HepG2 (cell line): ENCODE results near the gene IQGAP2. TPM values are rescaled to one million over a fixed set of nuclear protein-coding genes. Genes with fewer than 3 reads are reported as not detected.

Experiments used
- ATAD3A ChIP-seq: sonication (generic); formaldehyde crosslinking; IDR thresholded peaks from 2 replicates; pipeline ENCODE4 v1.4.0; 2020; ENCODE audit warnings: missing genetic modification reagents
- ATF6 ChIP-seq: sonication (generic); formaldehyde crosslinking; conservative IDR thresholded peaks from 2 replicates; pipeline ENCODE4 v1.4.0; 2020; ENCODE audit warnings: missing genetic modification reagents
- BHLHE40 ChIP-seq: IDR thresholded peaks from 2 replicates; pipeline ENCODE4 v1.6.1; 2011; ENCODE audit warnings: low read length, improper control_type of control experiment
- HDAC1 ChIP-seq: sonication (generic); formaldehyde crosslinking; IDR thresholded peaks from 2 replicates; pipeline ENCODE4 v1.5.1; 2020; ENCODE audit warnings: mild to moderate bottlenecking, missing genetic modification reagents
- IKZF4 ChIP-seq: sonication (generic); formaldehyde crosslinking; IDR thresholded peaks from 2 replicates; pipeline ENCODE4 v1.5.1; 2020; ENCODE audit warnings: borderline replicate concordance, mild to moderate bottlenecking, low read depth, missing genetic modification reagents; ENCODE audit errors: not compliant biosample characterization
- MYPOP ChIP-seq: sonication (generic); formaldehyde crosslinking; IDR thresholded peaks from 2 replicates; pipeline ENCODE4 v1.8.1; 2023; ENCODE audit warnings: mild to moderate bottlenecking, moderate library complexity, missing genetic modification reagents
- NCOA2 ChIP-seq: sonication (generic); formaldehyde crosslinking; IDR thresholded peaks from 2 replicates; pipeline ENCODE4 v1.8.0; 2022; ENCODE audit warnings: inconsistent platforms
- NFRKB ChIP-seq: fragments of 450-650 bp; IDR thresholded peaks from 2 replicates; pipeline ENCODE4 v1.6.1; 2017
- NFYB ChIP-seq: sonication (generic); formaldehyde crosslinking; IDR thresholded peaks from 2 replicates; pipeline ENCODE4 v1.4.0; 2020; ENCODE audit warnings: missing genetic modification reagents
- PAWR ChIP-seq: sonication (generic); formaldehyde crosslinking; IDR thresholded peaks from 2 replicates; pipeline ENCODE4 v1.4.0; 2020; ENCODE audit warnings: missing genetic modification reagents, mild to moderate bottlenecking, borderline replicate concordance
- RNF2 ChIP-seq: fragments of 450-650 bp; conservative IDR thresholded peaks from 2 replicates; pipeline ENCODE4 v1.6.1; 2016; ENCODE audit warnings: low read depth
- RXRA ChIP-seq: sonication (generic); formaldehyde crosslinking; IDR thresholded peaks from 2 replicates; pipeline ENCODE4 v1.5.1; 2020; ENCODE audit warnings: missing genetic modification reagents
- SAP130 ChIP-seq: IDR thresholded peaks from 2 replicates; pipeline ENCODE4 v1.6.1; 2016; ENCODE audit warnings: low read depth
- SIN3A ChIP-seq: IDR thresholded peaks from 2 replicates; pipeline ENCODE4 v1.6.1; 2011; ENCODE audit warnings: low read depth, mild to moderate bottlenecking, control low read depth, low read length, borderline replicate concordance
- SKI ChIP-seq: fragments of 450-650 bp; IDR thresholded peaks from one replicate; pipeline ENCODE4 v1.6.1; 2018; ENCODE audit warnings: mild to moderate bottlenecking; ENCODE audit not compliant: partially characterized antibody
- SSRP1 ChIP-seq: IDR thresholded peaks from 2 replicates; pipeline ENCODE4 v1.6.1; 2016; ENCODE audit warnings: control low read depth
- ZBTB20 ChIP-seq: sonication (generic); formaldehyde crosslinking; IDR thresholded peaks from 2 replicates; pipeline ENCODE4 v1.8.1; 2023; ENCODE audit warnings: missing genetic modification reagents, low read depth, mild to moderate bottlenecking, borderline replicate concordance
- ZFP41 ChIP-seq: sonication (generic); formaldehyde crosslinking; IDR thresholded peaks from 2 replicates; pipeline ENCODE4 v1.4.0; 2020; ENCODE audit warnings: mild to moderate bottlenecking, missing genetic modification reagents, borderline replicate concordance
- ZNF17 ChIP-seq: sonication (generic); formaldehyde crosslinking; IDR thresholded peaks from 2 replicates; pipeline ENCODE4 v1.5.0; 2020; ENCODE audit warnings: mild to moderate bottlenecking, missing genetic modification reagents
- ZNF225 ChIP-seq: sonication (generic); formaldehyde crosslinking; IDR thresholded peaks from 2 replicates; pipeline ENCODE4 v1.4.0; 2020; ENCODE audit warnings: mild to moderate bottlenecking, missing genetic modification reagents
- ZNF414 ChIP-seq: sonication (generic); formaldehyde crosslinking; IDR thresholded peaks from 2 replicates; pipeline ENCODE4 v1.5.0; 2020; ENCODE audit warnings: missing genetic modification reagents
- ZNF44 ChIP-seq: sonication (generic); formaldehyde crosslinking; IDR thresholded peaks from 2 replicates; pipeline ENCODE4 v1.5.1; 2020; ENCODE audit warnings: mild to moderate bottlenecking, missing genetic modification reagents
- ZNF598 ChIP-seq: sonication (generic); formaldehyde crosslinking; IDR thresholded peaks from 2 replicates; pipeline ENCODE4 v1.5.1; 2020; ENCODE audit warnings: mild to moderate bottlenecking, missing genetic modification reagents, borderline replicate concordance
- ZNF619 ChIP-seq: sonication (generic); formaldehyde crosslinking; IDR thresholded peaks from 2 replicates; pipeline ENCODE4 v1.4.0; 2020; ENCODE audit warnings: mild to moderate bottlenecking, missing genetic modification reagents
- ZNF672 ChIP-seq: sonication (generic); formaldehyde crosslinking; IDR thresholded peaks from 2 replicates; pipeline ENCODE4 v1.8.1; 2022; ENCODE audit warnings: missing genetic modification reagents
- ZNF678 ChIP-seq: sonication (generic); formaldehyde crosslinking; IDR thresholded peaks from 2 replicates; pipeline ENCODE4 v1.4.0; 2020; ENCODE audit warnings: mild to moderate bottlenecking, missing genetic modification reagents
- ZNF770 ChIP-seq: sonication (generic); formaldehyde crosslinking; IDR thresholded peaks from 2 replicates; pipeline ENCODE4 v1.5.0; 2020; ENCODE audit warnings: mild to moderate bottlenecking, missing genetic modification reagents
- polyA plus RNA-seq, 8 experiments: library from polyadenylated mRNA; depleted of rRNA in 3 of 8; stranded (reverse) in 7 of 8; unstranded in 1 of 8; fragments of >200 nt; fragmentation: Illumina TruSeq in 4 of 8; extraction: Trizol in 4 of 8; gene quantifications; 2 replicates each; pipeline versions ENCODE4 v1.2.1 to v1.2.3, GENCODE V29; 2011 to 2016; ENCODE audit warnings: low read depth in 4 of 8, missing spikeins in 1 of 8, mixed read lengths in 1 of 8; ENCODE audit not compliant: insufficient read depth in 1 of 8
- total RNA-seq, 5 experiments: library from RNA; depleted of rRNA; stranded (reverse); fragments of >200 nt; fragmentation: Illumina TruSeq; extraction: Trizol; gene quantifications; 2 replicates each; pipeline ENCODE4 v1.2.3, GENCODE V29; 2016; ENCODE audit warnings: low read depth in 1 of 5

The IQGAP2 gene
- total and polyA plus RNA-seq, 2 of the 13 experiments (the other 11 are each of a cell fraction or from before 2014, with no cell fraction given), result 35.2 to 83.3 TPM

- no peak for TF ChIP-seq ATF6 (CRISPR knock-in tag)
- no peak for TF ChIP-seq ZNF598 (CRISPR knock-in tag)
- TF ChIP-seq ZNF672 (CRISPR knock-in tag), result no peak
- TF ChIP-seq SSRP1 (CRISPR knock-in tag), result no peak
- peak; percentile 56 for TF ChIP-seq SKI
- no peak for TF ChIP-seq ZNF414 (CRISPR knock-in tag)
- TF ChIP-seq ZNF44 (CRISPR knock-in tag), result no peak
- no peak for TF ChIP-seq ATAD3A (CRISPR knock-in tag)
- TF ChIP-seq MYPOP (CRISPR knock-in tag), result no peak
- TF ChIP-seq BHLHE40, result no peak
- no peak for TF ChIP-seq RNF2
- no peak for TF ChIP-seq ZFP41 (CRISPR knock-in tag)
- no peak for TF ChIP-seq ZNF770 (CRISPR knock-in tag)
- no peak for TF ChIP-seq ZNF619 (CRISPR knock-in tag)
- no peak for TF ChIP-seq ZNF678 (CRISPR knock-in tag)
- TF ChIP-seq NFYB (CRISPR knock-in tag), result no peak
- peak; percentile 53; the same call in 1 of the 2 replicates for TF ChIP-seq HDAC1 (CRISPR knock-in tag)
- no peak for TF ChIP-seq ZNF225 (CRISPR knock-in tag)
- peak; percentile 43; the same call in 1 of the 2 replicates for TF ChIP-seq SAP130 (CRISPR knock-in tag)
- TF ChIP-seq NFRKB, result no peak
- TF ChIP-seq IKZF4 (CRISPR knock-in tag), result no peak
- no peak for TF ChIP-seq ZBTB20 (CRISPR knock-in tag)
- TF ChIP-seq SIN3A, result no peak
- TF ChIP-seq NCOA2 (CRISPR knock-in tag), result peak; percentile 74
- peak; percentile 72; the same call in 1 of the 2 replicates for TF ChIP-seq RXRA (CRISPR knock-in tag)
- no peak for TF ChIP-seq PAWR (CRISPR knock-in tag)
- no peak for TF ChIP-seq ZNF17 (CRISPR knock-in tag)
Measured at GRCh38 chr5:76493190-76493837, 90.2 kb downstream of the IQGAP2 start (continued).
